ENCODE results near the gene ZFP92.

DNA sequence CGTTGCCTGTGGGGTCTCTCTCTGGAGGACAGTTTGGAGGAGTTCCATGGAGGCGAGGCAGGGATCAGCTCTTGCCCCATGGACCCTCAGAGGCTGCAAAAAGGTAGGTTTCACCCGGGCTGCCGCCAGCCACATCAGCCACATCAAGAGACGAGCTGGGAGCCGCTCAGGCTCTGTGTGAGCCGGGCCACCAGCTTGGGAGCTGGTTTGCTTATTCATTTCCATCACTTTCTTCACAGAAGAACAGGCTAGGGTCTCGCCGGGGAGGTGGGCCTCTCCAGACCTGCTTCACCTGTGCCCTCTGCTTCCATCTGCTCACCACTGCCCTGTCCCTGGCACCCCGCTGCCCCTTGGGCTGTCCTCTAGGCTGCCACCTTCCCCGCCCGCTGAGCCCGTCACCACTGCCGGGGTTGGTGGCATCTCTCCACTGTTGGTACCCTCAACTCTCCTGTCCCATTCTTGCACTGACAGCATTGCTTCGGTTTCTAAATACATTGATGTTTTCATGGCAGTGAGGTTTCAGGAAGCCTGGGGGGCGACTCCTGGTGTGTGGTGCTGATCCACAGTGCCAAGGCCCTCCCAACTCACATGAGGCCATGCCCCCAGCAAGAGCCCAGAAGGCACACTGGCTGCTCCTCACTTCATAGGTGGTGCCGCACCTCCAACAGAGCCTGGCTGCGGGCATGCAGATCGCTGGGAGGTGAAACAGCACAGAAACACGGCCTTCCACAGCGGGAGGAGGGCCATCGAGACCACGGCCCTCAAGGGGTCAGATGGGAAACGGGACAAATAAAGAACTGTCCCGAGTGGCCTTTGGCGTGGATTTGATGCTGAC, 39.1 kb downstream of the ZFP92 start:
- TF ChIP-seq, protein P1, sequence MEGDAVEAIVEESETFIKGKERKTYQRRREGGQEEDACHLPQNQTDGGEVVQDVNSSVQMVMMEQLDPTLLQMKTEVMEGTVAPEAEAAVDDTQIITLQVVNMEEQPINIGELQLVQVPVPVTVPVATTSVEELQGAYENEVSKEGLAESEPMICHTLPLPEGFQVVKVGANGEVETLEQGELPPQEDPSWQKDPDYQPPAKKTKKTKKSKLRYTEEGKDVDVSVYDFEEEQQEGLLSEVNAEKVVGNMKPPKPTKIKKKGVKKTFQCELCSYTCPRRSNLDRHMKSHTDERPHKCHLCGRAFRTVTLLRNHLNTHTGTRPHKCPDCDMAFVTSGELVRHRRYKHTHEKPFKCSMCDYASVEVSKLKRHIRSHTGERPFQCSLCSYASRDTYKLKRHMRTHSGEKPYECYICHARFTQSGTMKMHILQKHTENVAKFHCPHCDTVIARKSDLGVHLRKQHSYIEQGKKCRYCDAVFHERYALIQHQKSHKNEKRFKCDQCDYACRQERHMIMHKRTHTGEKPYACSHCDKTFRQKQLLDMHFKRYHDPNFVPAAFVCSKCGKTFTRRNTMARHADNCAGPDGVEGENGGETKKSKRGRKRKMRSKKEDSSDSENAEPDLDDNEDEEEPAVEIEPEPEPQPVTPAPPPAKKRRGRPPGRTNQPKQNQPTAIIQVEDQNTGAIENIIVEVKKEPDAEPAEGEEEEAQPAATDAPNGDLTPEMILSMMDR (IDR thresholded peaks at IDR 0.05), result no peak
- no peak for TF ChIP-seq POLR2A (IDR thresholded peaks at IDR 0.05)

Data from lower leg skin (tissue), 3 donors.